CMK (cell line): ENCODE results near the gene OXNAD1.
"Not testable (repeated sequence)": the region's sequence is repeated elsewhere in the genome, so short reads cannot be mapped to it uniquely, and the experiment has no call there.

ENCODE experiments used
- DNase-seq: peaks from one replicate; pipeline ENCODE4 v3.0.0-alpha.2; 2010; ENCODE audit warnings: low read depth

OXNAD1 gene

GRCh38 chr3:16304061-16305010, 39.3 kb downstream of the OXNAD1 start:
- DNase-seq, result no peak

- no peak for DNase-seq
Measured at GRCh38 chr3:16305111-16305541, 40.1 kb downstream of the OXNAD1 start.

GRCh38 chr3:16307832-16308531, 43.0 kb downstream of the OXNAD1 start:
- no peak for DNase-seq

- DNase-seq, result no peak
Measured at GRCh38 chr3:16308727-16309126, 43.7 kb downstream of the OXNAD1 start.

- DNase-seq, result no peak
Measured at GRCh38 chr3:16309558-16309957, 44.5 kb downstream of the OXNAD1 start.

GRCh38 chr3:16310486-16310885, 45.5 kb downstream of the OXNAD1 start:
- DNase-seq, result not testable (repeated sequence)

- peak; percentile 92 for DNase-seq
Measured at GRCh38 chr3:16311960-16312451, 47.0 kb downstream of the OXNAD1 start.

GRCh38 chr3:16313886-16314645, 49.1 kb downstream of the OXNAD1 start:
- DNase-seq, result no peak

GRCh38 chr3:16315623-16316022, 50.6 kb downstream of the OXNAD1 start:
- no peak for DNase-seq

- no peak for DNase-seq
Measured at GRCh38 chr3:16316396-16316795, 51.4 kb downstream of the OXNAD1 start.

- no peak for DNase-seq
Measured at GRCh38 chr3:16316847-16317560, 52.0 kb downstream of the OXNAD1 start.

- DNase-seq, result no peak
Measured at GRCh38 chr3:16317561-16317945, 52.5 kb downstream of the OXNAD1 start.

- no peak for DNase-seq
Measured at GRCh38 chr3:16318176-16318575, 53.2 kb downstream of the OXNAD1 start.

GRCh38 chr3:16319307-16319706, 54.3 kb downstream of the OXNAD1 start:
- no peak for DNase-seq

GRCh38 chr3:16319723-16320122, 54.7 kb downstream of the OXNAD1 start:
- no peak for DNase-seq

- DNase-seq, result no peak
Measured at GRCh38 chr3:16320711-16321110, 55.7 kb downstream of the OXNAD1 start.

GRCh38 chr3:16322189-16322588, 57.2 kb downstream of the OXNAD1 start:
- DNase-seq, result no peak

- no peak for DNase-seq
Measured at GRCh38 chr3:16323737-16324136, 58.7 kb downstream of the OXNAD1 start.

GRCh38 chr3:16325850-16326249, 60.8 kb downstream of the OXNAD1 start:
- no peak for DNase-seq

GRCh38 chr3:16326724-16327349, 61.8 kb downstream of the OXNAD1 start:
- DNase-seq, result no peak

- DNase-seq, result no peak
Measured at GRCh38 chr3:16328124-16328523, 63.1 kb downstream of the OXNAD1 start.
